ENCODE results near the gene GPAT3. TPM values are rescaled to one million over a fixed set of nuclear protein-coding genes. Genes with fewer than 3 reads are reported as not detected.

The GPAT3 gene
- total and polyA plus RNA-seq, 2 of the 8 experiments (the other 6 are each of a cell fraction or from before 2014, with no cell fraction given), result 0.23 to 2.0 TPM

- no peak for TF ChIP-seq CHD7 (IDR thresholded peaks at IDR 0.05; ENCODE audit: insufficient replicate concordance, low read length)
- no peak for TF ChIP-seq E2F6 (IDR thresholded peaks at IDR 0.05)
- TF ChIP-seq POLR2AphosphoS5 (IDR thresholded peaks at IDR 0.05; ENCODE audit: low read depth, low read length), result no peak
- TF ChIP-seq, protein P1, sequence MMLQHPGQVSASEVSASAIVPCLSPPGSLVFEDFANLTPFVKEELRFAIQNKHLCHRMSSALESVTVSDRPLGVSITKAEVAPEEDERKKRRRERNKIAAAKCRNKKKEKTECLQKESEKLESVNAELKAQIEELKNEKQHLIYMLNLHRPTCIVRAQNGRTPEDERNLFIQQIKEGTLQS (IDR thresholded peaks at IDR 0.05; ENCODE audit: insufficient read depth, low read depth, low read length), result no peak
- no peak for TF ChIP-seq SIN3A (conservative IDR thresholded peaks at IDR 0.05 in 1 of 2, IDR thresholded peaks at IDR 0.05 in 1 of 2; ENCODE audit: low read depth in 1 of 2, low read length in 2 of 2)
- no peak for TF ChIP-seq POLR2A (IDR thresholded peaks at IDR 0.05; ENCODE audit: control extremely low read depth in 1 of 2, low read depth in 2 of 2, low read length in 2 of 2)
- no peak for TF ChIP-seq CTBP2 (IDR thresholded peaks at IDR 0.05; ENCODE audit: borderline replicate concordance, insufficient read depth, insufficient read length, low read length)
- TF ChIP-seq TEAD4 (IDR thresholded peaks at IDR 0.05; ENCODE audit: low read depth, low read length), result no peak
- TF ChIP-seq NANOG (IDR thresholded peaks at IDR 0.05; ENCODE audit: insufficient read depth, low read depth, low read length, poor library complexity, severe bottlenecking), result no peak
Measured at GRCh38 chr4:83486457-83487129, 49.3 kb upstream of the GPAT3 start (continued).

Measured in H1 (cell line).